ENCODE data around the gene SLC22A23.

Gene SLC22A23

GRCh38 chr6:3444276-3445088, 12.4 kb downstream of the SLC22A23 start:
- no peak for DNase-seq

GRCh38 chr6:3443221-3443515, 13.7 kb downstream of the SLC22A23 start:
- no peak for DNase-seq

GRCh38 chr6:3442431-3443220, 14.2 kb downstream of the SLC22A23 start:
- DNase-seq = no peak

GRCh38 chr6:3440911-3441310, 15.9 kb downstream of the SLC22A23 start:
- DNase-seq = no peak

GRCh38 chr6:3439961-3440360, 16.9 kb downstream of the SLC22A23 start:
- DNase-seq = no peak

GRCh38 chr6:3438190-3439167, 18.4 kb downstream of the SLC22A23 start:
- DNase-seq = peak; percentile 41

GRCh38 chr6:3433005-3433404, 23.8 kb downstream of the SLC22A23 start:
- no peak for DNase-seq

- DNase-seq = no peak
Observed at GRCh38 chr6:3432416-3432815, 24.4 kb downstream of the SLC22A23 start.

GRCh38 chr6:3431994-3432393, 24.9 kb downstream of the SLC22A23 start:
- DNase-seq = no peak

- no peak for DNase-seq
Observed at GRCh38 chr6:3429211-3429610, 27.6 kb downstream of the SLC22A23 start.

- DNase-seq = no peak
Observed at GRCh38 chr6:3428700-3429099, 28.1 kb downstream of the SLC22A23 start.

GRCh38 chr6:3428247-3428646, 28.6 kb downstream of the SLC22A23 start:
- no peak for DNase-seq

GRCh38 chr6:3427687-3428085, 29.2 kb downstream of the SLC22A23 start:
- no peak for DNase-seq

GRCh38 chr6:3426927-3427686, 29.7 kb downstream of the SLC22A23 start:
- no peak for DNase-seq

GRCh38 chr6:3426091-3426926, 30.5 kb downstream of the SLC22A23 start:
- DNase-seq = no peak

- no peak for DNase-seq
Observed at GRCh38 chr6:3425574-3425973, 31.3 kb downstream of the SLC22A23 start.

- no peak for DNase-seq
Observed at GRCh38 chr6:3424185-3424927, 32.5 kb downstream of the SLC22A23 start.

GRCh38 chr6:3423439-3424184, 33.2 kb downstream of the SLC22A23 start:
- no peak for DNase-seq

- no peak for DNase-seq
Observed at GRCh38 chr6:3422435-3423070, 34.3 kb downstream of the SLC22A23 start.
